ENCODE measurements around the gene HP1BP3.

DNA sequence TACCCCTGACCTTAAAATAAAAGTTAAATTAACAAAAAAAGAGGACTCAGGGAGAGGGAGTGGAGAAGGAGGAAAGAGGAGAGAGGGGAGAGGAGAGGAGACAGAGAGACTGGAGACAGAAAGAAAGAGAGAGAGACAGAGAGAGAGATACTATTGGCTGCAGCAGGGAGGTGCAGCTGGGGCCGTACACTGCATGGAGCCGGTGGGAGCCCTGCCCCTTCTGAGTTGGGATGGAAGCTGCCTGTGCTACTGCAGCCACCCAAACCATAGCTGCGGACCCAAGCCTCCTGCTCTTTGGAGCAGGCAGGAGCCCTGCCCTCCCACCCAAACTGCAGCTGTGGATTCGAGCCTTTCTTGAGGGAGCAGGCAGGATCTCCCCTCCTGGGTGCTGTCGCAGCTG is 32.7 kb upstream of the HP1BP3 start:
- TF ChIP-seq ZNF384 (IDR thresholded peaks at IDR 0.05): no peak
- TF ChIP-seq CTBP1 (IDR thresholded peaks at IDR 0.05; ENCODE audit: borderline replicate concordance): no peak
- no peak for TF ChIP-seq BHLHE40 (IDR thresholded peaks at IDR 0.05; ENCODE audit: borderline replicate concordance)
- no peak for TF ChIP-seq ELF4 (IDR thresholded peaks at IDR 0.05)
- no peak for TF ChIP-seq PKNOX1 (IDR thresholded peaks at IDR 0.05)
- no peak for TF ChIP-seq SP1 (IDR thresholded peaks at IDR 0.05)
- TF ChIP-seq FOXA1 (IDR thresholded peaks at IDR 0.05): no peak
- no peak for TF ChIP-seq ARNT (IDR thresholded peaks at IDR 0.05)
